Fibroblast of villous mesenchyme (primary cell): ENCODE measurements around the gene PIKFYVE. TPM values are rescaled to one million over a fixed set of nuclear protein-coding genes. Genes with fewer than 3 reads are reported as not detected.
A peak's percentile ranks its signal among the peaks of the same experiment; 100 is the strongest.

ENCODE experiments used
- DNase-seq: peaks from one replicate; pipeline ENCODE4 v3.0.0-alpha.2; 2010; ENCODE audit warnings: low read depth
- H3K4me3 ChIP-seq: 2 replicates; pipeline ENCODE4 v1.5.1; 2011; ENCODE audit warnings: low read depth, mild to moderate bottlenecking, low read length
- CTCF ChIP-seq: IDR thresholded peaks from 2 replicates; pipeline ENCODE4 v1.5.1; 2012; ENCODE audit warnings: low read depth, mild to moderate bottlenecking, low read length; ENCODE audit not compliant: insufficient read depth
- total RNA-seq: library from RNA; depleted of rRNA; stranded (reverse); fragments of >200 nt; gene quantifications from 2 replicates; pipeline ENCODE4 v1.2.3, GENCODE V29; 2012

The PIKFYVE gene
- total RNA-seq, 1 donor = 46.6 TPM

GRCh38 chr2:208249296-208249695 lies 16.8 kb upstream of the PIKFYVE start:
- H3K4me3 ChIP-seq = no peak overlapping the region
- no peak for TF ChIP-seq CTCF
- peak; percentile 55 for DNase-seq

GRCh38 chr2:208250388-208250787 lies 15.7 kb upstream of the PIKFYVE start:
- peak; percentile 43 for DNase-seq
- no peak overlapping the region for H3K4me3 ChIP-seq
- no peak for TF ChIP-seq CTCF

GRCh38 chr2:208251098-208251497 lies 15.0 kb upstream of the PIKFYVE start:
- no peak overlapping the region for H3K4me3 ChIP-seq
- no peak for TF ChIP-seq CTCF
- DNase-seq = no peak

GRCh38 chr2:208252716-208253492 lies 13.2 kb upstream of the PIKFYVE start:
- H3K4me3 ChIP-seq = peak overlapping the region; percentile 72
- TF ChIP-seq CTCF = no peak
- DNase-seq = peak; percentile 31

- peak overlapping the region; percentile 72 for H3K4me3 ChIP-seq
- TF ChIP-seq CTCF = no peak
- DNase-seq = peak; percentile 32
Observed at GRCh38 chr2:208253600-208254117, 12.4 kb upstream of the PIKFYVE start.

- H3K4me3 ChIP-seq = peak overlapping the region; percentile 72
- peak; percentile 83 for TF ChIP-seq CTCF
- peak; percentile 88 for DNase-seq
Observed at GRCh38 chr2:208254118-208254870, 11.8 kb upstream of the PIKFYVE start.
